Measurements from ENCODE around the gene SLC39A8.
"Not testable (repeated sequence)": the region's sequence is repeated elsewhere in the genome, so short reads cannot be mapped to it uniquely, and the experiment has no call there.

SLC39A8 gene

DNA sequence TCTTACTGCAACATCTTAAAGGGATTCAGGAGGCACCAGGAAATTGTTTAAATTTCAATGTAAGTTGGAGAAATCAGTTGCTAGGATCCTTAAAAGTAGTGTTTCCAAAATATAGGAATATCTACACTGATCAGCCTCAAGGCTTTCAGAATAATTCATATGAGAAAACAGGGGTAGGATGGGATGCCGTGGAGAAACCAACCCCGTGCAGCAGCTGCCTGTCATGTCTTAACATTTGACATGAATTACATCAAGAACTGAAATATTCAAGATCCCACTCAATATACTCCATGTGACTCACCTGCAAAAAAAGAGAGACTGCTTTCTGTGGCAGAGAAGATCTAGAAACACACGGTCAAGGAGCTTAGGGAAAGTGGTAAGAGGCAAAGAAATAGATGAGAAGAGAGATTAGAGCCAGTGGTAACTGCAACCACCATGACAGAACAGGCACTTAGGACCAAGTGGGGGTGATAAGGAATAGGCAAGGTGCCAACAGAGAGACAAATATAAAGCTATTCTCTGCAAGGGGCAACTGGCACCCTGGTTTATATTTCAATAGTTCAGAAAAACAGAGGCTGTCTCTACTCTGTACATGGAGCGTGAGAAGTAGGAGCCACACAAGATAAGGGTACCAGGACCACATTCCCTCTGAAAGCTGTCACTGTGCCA, 64.0 kb downstream of the SLC39A8 start:
- Histone ChIP-seq H3K4me1 (ENCODE audit: control insufficient read depth, insufficient read depth, low read length) (no peaks in the 10 kb centered on the region), H3K27me3 (ENCODE audit: control insufficient read depth, insufficient read depth, low read length) (no peaks in the 10 kb centered on the region), H3K9me3 (ENCODE audit: control insufficient read depth, low read length) (no peaks in the 10 kb centered on the region), H3K36me3 (ENCODE audit: control insufficient read depth, insufficient read depth, low read length) (no peaks in the 10 kb centered on the region), H3K9ac (ENCODE audit: low read length) (no peak overlapping the region), H3K4me3 (ENCODE audit: low read length) (no peak overlapping the region)

DNA sequence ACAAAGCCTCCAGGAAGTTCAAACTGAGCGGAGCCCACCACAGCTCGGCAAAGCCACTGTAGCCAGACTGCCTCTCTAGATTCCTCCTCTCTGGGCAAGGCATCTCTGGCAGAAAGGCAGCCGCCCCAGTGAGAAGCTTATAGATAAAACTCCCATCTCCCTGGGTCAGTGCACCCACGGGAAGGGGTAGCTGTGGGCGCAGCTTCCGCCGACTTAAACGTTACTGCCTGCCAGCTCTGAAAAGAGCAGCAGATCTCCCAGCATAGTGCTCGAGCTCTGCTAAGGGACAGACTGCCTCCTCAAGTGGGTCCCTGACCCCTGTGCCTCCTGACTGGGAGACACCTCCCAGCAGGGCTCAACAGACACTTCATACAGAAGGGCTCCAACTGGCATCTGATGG, 72.0 kb downstream of the SLC39A8 start:
- H3K9me3 ChIP-seq (ENCODE audit: control insufficient read depth, low read length); H3K9ac ChIP-seq (ENCODE audit: low read length); H3K36me3 ChIP-seq (ENCODE audit: control insufficient read depth, insufficient read depth, low read length); H3K27me3 ChIP-seq (ENCODE audit: control insufficient read depth, insufficient read depth, low read length); H3K4me3 ChIP-seq (ENCODE audit: low read length); H3K4me1 ChIP-seq (ENCODE audit: control insufficient read depth, insufficient read depth, low read length): not testable (repeated sequence)

GRCh38 chr4:102272318-102272717, 73.0 kb downstream of the SLC39A8 start:
- H3K4me1 ChIP-seq (ENCODE audit: control insufficient read depth, insufficient read depth, low read length) = no peaks in the 10 kb centered on the region
- no peaks in the 10 kb centered on the region for H3K27me3 ChIP-seq (ENCODE audit: control insufficient read depth, insufficient read depth, low read length)
- H3K9me3 ChIP-seq (ENCODE audit: control insufficient read depth, low read length) = no peaks in the 10 kb centered on the region
- H3K9ac ChIP-seq (ENCODE audit: low read length) = no peak overlapping the region
- H3K4me3 ChIP-seq (ENCODE audit: low read length) = no peak overlapping the region
- H3K36me3 ChIP-seq (ENCODE audit: control insufficient read depth, insufficient read depth, low read length) = no peaks in the 10 kb centered on the region

DNA sequence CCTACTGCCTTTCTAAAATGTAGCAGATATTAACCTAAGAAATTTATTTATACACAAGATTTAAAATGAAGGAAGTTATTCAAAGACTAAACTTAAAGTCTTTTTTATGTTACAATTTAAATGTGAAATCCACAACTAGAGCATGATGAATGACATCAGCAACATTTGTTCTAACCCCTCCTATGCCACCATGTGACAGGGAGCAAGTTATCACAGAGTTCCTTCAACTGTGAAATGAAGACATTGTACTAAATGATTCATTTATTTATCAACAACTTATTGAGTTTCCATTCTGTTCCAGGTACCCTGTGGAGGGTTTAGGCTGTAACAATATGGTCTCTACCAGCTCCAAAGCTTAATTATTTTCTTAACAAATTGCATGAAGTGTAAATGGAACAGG, 76.9 kb downstream of the SLC39A8 start:
- no peaks in the 10 kb centered on the region for H3K36me3 ChIP-seq (ENCODE audit: control insufficient read depth, insufficient read depth, low read length)
- H3K9ac ChIP-seq (ENCODE audit: low read length) = no peak overlapping the region
- H3K4me3 ChIP-seq (ENCODE audit: low read length) = no peak overlapping the region
- H3K4me1 ChIP-seq (ENCODE audit: control insufficient read depth, insufficient read depth, low read length) = no peaks in the 10 kb centered on the region
- H3K9me3 ChIP-seq (ENCODE audit: control insufficient read depth, low read length) = no peaks in the 10 kb centered on the region
- no peaks in the 10 kb centered on the region for H3K27me3 ChIP-seq (ENCODE audit: control insufficient read depth, insufficient read depth, low read length)

DNA sequence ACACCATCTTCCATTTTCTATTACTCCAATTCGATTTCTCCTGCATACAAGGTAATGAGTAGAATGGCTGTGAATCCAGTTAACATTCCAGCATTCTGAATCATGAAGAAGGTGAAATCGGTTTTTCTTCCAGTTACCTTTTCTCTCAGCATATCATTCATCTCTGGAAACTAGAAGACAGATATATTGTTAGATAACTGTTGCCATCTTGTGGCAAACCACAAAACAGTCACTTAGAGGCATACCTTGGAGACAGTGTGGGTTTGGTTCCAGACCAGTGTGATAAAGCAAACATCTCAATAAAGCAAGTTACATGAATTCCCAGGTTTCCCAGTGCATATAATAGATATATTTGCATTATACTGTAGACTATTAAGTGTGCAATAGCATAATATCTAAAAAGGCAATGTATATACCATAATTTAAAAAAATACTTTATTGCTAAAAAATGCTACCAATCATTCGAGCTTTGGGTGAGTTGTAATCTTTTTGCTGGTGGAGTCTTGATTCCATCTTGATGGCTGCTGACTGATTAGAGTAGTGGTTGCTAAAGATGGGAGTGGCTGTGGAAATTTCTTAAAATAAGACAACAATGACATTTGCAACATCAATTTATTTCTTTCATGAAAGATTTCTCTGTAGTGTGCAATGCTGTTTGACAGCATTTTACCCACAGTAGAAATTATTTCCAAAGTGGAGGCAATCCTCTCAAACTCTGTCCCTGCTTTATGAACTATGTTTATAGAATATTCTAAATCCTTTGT, 82.1 kb downstream of the SLC39A8 start:
- Histone ChIP-seq H3K36me3 (ENCODE audit: control insufficient read depth, insufficient read depth, low read length) (no peaks in the 10 kb centered on the region), H3K4me1 (ENCODE audit: control insufficient read depth, insufficient read depth, low read length) (no peaks in the 10 kb centered on the region), H3K27me3 (ENCODE audit: control insufficient read depth, insufficient read depth, low read length) (no peaks in the 10 kb centered on the region), H3K9ac (ENCODE audit: low read length) (no peak overlapping the region), H3K9me3 (ENCODE audit: control insufficient read depth, low read length) (no peaks in the 10 kb centered on the region), H3K4me3 (ENCODE audit: low read length) (no peak overlapping the region)

DNA sequence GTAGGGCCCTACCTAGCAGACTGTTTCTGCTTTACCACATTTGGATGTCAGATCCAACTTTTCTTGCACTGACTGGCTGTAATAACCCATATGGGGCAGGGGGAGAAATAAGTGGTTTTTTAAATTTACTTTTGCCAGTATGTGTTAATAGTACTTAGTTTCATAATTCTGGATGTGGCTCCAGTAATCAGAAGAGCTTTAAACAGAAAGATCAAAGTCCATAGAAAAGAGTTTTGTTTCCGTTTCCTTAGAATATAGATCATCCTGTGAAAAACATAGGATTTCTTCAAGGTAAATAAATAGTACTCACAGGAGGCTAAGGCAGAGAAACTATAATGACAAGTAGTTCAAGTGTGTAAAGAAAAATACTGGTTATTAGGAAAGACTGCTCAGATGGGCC, 85.6 kb downstream of the SLC39A8 start:
- no peaks in the 10 kb centered on the region for H3K27me3 ChIP-seq (ENCODE audit: control insufficient read depth, insufficient read depth, low read length)

GRCh38 chr4:102259081-102259480, 86.2 kb downstream of the SLC39A8 start:
- no peak overlapping the region for H3K4me3 ChIP-seq (ENCODE audit: low read length)

More for the DNA sequence above, 85.6 kb downstream of the SLC39A8 start:
- no peaks in the 10 kb centered on the region for H3K36me3 ChIP-seq (ENCODE audit: control insufficient read depth, insufficient read depth, low read length)
- H3K4me1 ChIP-seq (ENCODE audit: control insufficient read depth, insufficient read depth, low read length) = no peaks in the 10 kb centered on the region
- no peaks in the 10 kb centered on the region for H3K9me3 ChIP-seq (ENCODE audit: control insufficient read depth, low read length)
- H3K4me3 ChIP-seq (ENCODE audit: low read length) = no peak overlapping the region
- H3K9ac ChIP-seq (ENCODE audit: low read length) = no peak overlapping the region

DNA sequence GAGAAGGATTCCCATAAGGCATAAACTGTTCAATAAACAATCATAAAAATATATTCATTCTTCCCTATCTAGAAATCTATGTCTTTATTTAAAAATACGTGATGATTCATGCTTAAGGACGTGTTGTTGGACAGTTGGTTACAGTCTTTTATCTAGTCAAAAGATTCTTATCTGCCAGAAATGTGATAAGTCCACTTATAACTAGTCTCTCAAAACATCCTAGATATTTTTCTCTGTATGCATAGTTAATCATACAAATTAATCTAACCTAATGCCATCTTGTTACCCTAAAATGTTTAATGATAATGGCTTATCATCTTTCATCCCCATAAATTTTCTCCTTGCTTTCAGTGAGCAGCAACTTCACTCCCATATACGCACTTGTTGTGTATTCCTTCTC, 89.0 kb downstream of the SLC39A8 start:
- H3K36me3 ChIP-seq (ENCODE audit: control insufficient read depth, insufficient read depth, low read length) = no peaks in the 10 kb centered on the region
- H3K4me3 ChIP-seq (ENCODE audit: low read length) = no peak overlapping the region
- H3K27me3 ChIP-seq (ENCODE audit: control insufficient read depth, insufficient read depth, low read length) = no peaks in the 10 kb centered on the region
- no peaks in the 10 kb centered on the region for H3K4me1 ChIP-seq (ENCODE audit: control insufficient read depth, insufficient read depth, low read length)
- no peak overlapping the region for H3K9ac ChIP-seq (ENCODE audit: low read length)
- H3K9me3 ChIP-seq (ENCODE audit: control insufficient read depth, low read length) = no peaks in the 10 kb centered on the region

More at GRCh38 chr4:102259081-102259480, 86.2 kb downstream of the SLC39A8 start:
- Histone ChIP-seq H3K4me1 (ENCODE audit: control insufficient read depth, insufficient read depth, low read length) (no peaks in the 10 kb centered on the region), H3K9me3 (ENCODE audit: control insufficient read depth, low read length) (no peaks in the 10 kb centered on the region), H3K27me3 (ENCODE audit: control insufficient read depth, insufficient read depth, low read length) (no peaks in the 10 kb centered on the region), H3K36me3 (ENCODE audit: control insufficient read depth, insufficient read depth, low read length) (no peaks in the 10 kb centered on the region), H3K9ac (ENCODE audit: low read length) (no peak overlapping the region)

GRCh38 chr4:102253860-102254259, 91.4 kb downstream of the SLC39A8 start:
- no peaks in the 10 kb centered on the region for H3K9me3 ChIP-seq (ENCODE audit: control insufficient read depth, low read length)
- H3K4me1 ChIP-seq (ENCODE audit: control insufficient read depth, insufficient read depth, low read length) = no peaks in the 10 kb centered on the region
- no peak overlapping the region for H3K4me3 ChIP-seq (ENCODE audit: low read length)
- no peaks in the 10 kb centered on the region for H3K36me3 ChIP-seq (ENCODE audit: control insufficient read depth, insufficient read depth, low read length)
- no peak overlapping the region for H3K9ac ChIP-seq (ENCODE audit: low read length)
- no peaks in the 10 kb centered on the region for H3K27me3 ChIP-seq (ENCODE audit: control insufficient read depth, insufficient read depth, low read length)

DNA sequence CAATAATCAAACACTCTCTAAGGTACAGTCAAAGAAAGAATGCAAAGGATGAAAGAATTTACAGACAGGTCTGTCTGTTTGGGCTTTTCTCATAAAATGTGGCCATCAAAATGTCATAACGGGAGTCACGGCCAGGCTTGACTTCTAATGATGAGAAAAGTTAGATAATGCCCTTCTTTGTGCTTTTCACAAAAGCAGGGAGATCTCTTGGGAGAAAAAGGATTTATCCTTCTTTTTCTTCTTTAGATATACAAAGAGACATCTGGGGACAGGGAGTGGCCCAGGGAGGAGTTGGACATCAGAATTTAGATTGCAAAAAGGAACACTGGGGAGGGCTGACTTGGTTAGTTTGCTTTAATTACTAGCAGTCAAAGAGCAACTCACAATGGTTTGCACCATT, 93.1 kb downstream of the SLC39A8 start:
- Histone ChIP-seq H3K36me3 (ENCODE audit: control insufficient read depth, insufficient read depth, low read length) (no peaks in the 10 kb centered on the region), H3K4me3 (ENCODE audit: low read length) (no peak overlapping the region), H3K9me3 (ENCODE audit: control insufficient read depth, low read length) (no peaks in the 10 kb centered on the region), H3K27me3 (ENCODE audit: control insufficient read depth, insufficient read depth, low read length) (no peaks in the 10 kb centered on the region), H3K4me1 (ENCODE audit: control insufficient read depth, insufficient read depth, low read length) (no peaks in the 10 kb centered on the region), H3K9ac (ENCODE audit: low read length) (no peak overlapping the region)

GRCh38 chr4:102250341-102250740, 94.9 kb downstream of the SLC39A8 start:
- Histone ChIP-seq H3K9ac (ENCODE audit: low read length) (no peak overlapping the region), H3K4me1 (ENCODE audit: control insufficient read depth, insufficient read depth, low read length) (no peaks in the 10 kb centered on the region), H3K9me3 (ENCODE audit: control insufficient read depth, low read length) (no peaks in the 10 kb centered on the region), H3K27me3 (ENCODE audit: control insufficient read depth, insufficient read depth, low read length) (no peaks in the 10 kb centered on the region), H3K36me3 (ENCODE audit: control insufficient read depth, insufficient read depth, low read length) (no peaks in the 10 kb centered on the region), H3K4me3 (ENCODE audit: low read length) (no peak overlapping the region)

GRCh38 chr4:102247041-102247440, 98.2 kb downstream of the SLC39A8 start:
- Histone ChIP-seq H3K36me3 (ENCODE audit: control insufficient read depth, insufficient read depth, low read length) (no peaks in the 10 kb centered on the region), H3K9me3 (ENCODE audit: control insufficient read depth, low read length) (no peaks in the 10 kb centered on the region), H3K4me3 (ENCODE audit: low read length) (no peak overlapping the region), H3K4me1 (ENCODE audit: control insufficient read depth, insufficient read depth, low read length) (no peaks in the 10 kb centered on the region), H3K27me3 (ENCODE audit: control insufficient read depth, insufficient read depth, low read length) (no peaks in the 10 kb centered on the region), H3K9ac (ENCODE audit: low read length) (no peak overlapping the region)

All from mucosa of stomach (tissue), 1 donor.